Small intestine (tissue), 7 donors: ENCODE measurements around the gene ALG14. TPM values are rescaled to one million over a fixed set of nuclear protein-coding genes. Genes with fewer than 3 reads are reported as not detected.

ENCODE experiments used
- DNase-seq, 2 donors: peaks; one replicate each; pipeline versions ENCODE4 v3.0.0 to v3.0.0-alpha.2; 2013
- FAIRE-seq: peaks from 2 replicates; lab custom pipeline; 2012; peaks lifted over from hg19 to GRCh38; lab: Jason Lieb, UNC
- H3K27ac ChIP-seq, 3 donors: one replicate each; pipeline ENCODE4 v1.5.1; 2013; ENCODE audit warnings: low read length in 2 of 3, mild to moderate bottlenecking in 2 of 3, control low read depth in 1 of 3, inconsistent platforms in 1 of 3, low read depth in 1 of 3, moderate library complexity in 1 of 3
- H3K27me3 ChIP-seq, 3 donors: one replicate each; pipeline ENCODE4 v1.6.1; 2013; ENCODE audit warnings: low read length in 3 of 3, inconsistent platforms in 1 of 3; ENCODE audit not compliant: control insufficient read depth in 3 of 3, insufficient read depth in 3 of 3
- H3K36me3 ChIP-seq, 3 donors: one replicate each; pipeline ENCODE4 v1.6.1; 2013; ENCODE audit warnings: low read length in 3 of 3, inconsistent platforms in 1 of 3, low read depth in 1 of 3, mild to moderate bottlenecking in 1 of 3, moderate library complexity in 1 of 3; ENCODE audit not compliant: control insufficient read depth in 3 of 3, insufficient read depth in 2 of 3
- H3K4me1 ChIP-seq, 3 donors: one replicate each; pipeline ENCODE4 v1.6.1; 2013; ENCODE audit warnings: low read length in 2 of 3, inconsistent platforms in 1 of 3, low read depth in 1 of 3, mild to moderate bottlenecking in 1 of 3, moderate library complexity in 1 of 3; ENCODE audit not compliant: control insufficient read depth in 3 of 3, insufficient read depth in 2 of 3
- H3K4me3 ChIP-seq, 3 donors: one replicate each; pipeline ENCODE4 v1.5.1; 2013; ENCODE audit warnings: low read length in 3 of 3, control low read depth in 1 of 3, inconsistent platforms in 1 of 3, low read depth in 1 of 3, mild to moderate bottlenecking in 1 of 3, moderate library complexity in 1 of 3
- H3K9me3 ChIP-seq, 2 donors: one replicate each; pipeline ENCODE4 v1.6.1; 2013; ENCODE audit warnings: low read depth in 1 of 2, low read length in 1 of 2; ENCODE audit not compliant: control insufficient read depth in 2 of 2, insufficient read depth in 1 of 2
- WGBS, 3 donors: extraction: QIAGEN DNeasy Blood & Tissue Kit; methylation state at CpG; one replicate each; pipeline ENCODE4 v1.1.7; 2013; 5-methylcytosine and 5-hydroxymethylcytosine counted together
- polyA plus RNA-seq, 4 donors: library from polyadenylated mRNA; stranded (reverse) in 3 of 4; unstranded in 1 of 4; fragments of 200-250 nt in 3 of 4; fragments of 120-200 nt in 1 of 4; gene quantifications; one replicate each; pipeline versions ENCODE4 v1.2.1 to v1.2.3, GENCODE V29; 2013
- donor health status: healthy with polysubstance abuse.
- donor health status: control.
- donor health status: control.
- donor health status: Bipolar disorder and iron deficiency.
- donor health status: healthy.

Gene ALG14
- polyA plus RNA-seq, 4 donors: 1.1 to 8.3 (median 2.2) TPM

DNA sequence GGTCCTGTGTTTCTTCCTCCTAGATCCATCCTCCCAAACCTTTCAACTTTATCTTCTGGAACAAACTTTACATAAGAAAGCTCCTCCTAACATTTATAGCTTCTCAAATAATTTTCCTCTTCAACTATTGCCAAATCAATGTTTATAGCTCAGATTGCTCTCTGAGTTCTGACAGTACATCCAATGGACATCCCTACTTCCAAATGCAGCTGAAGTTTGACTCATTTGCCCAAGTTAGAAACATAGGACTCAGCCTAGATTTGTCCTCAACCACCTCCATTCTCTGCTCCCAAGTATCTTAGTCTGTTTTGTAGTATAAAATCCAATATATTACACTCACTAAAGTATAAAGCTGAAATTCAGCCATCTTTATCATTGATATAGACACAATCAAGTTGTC lies 62.6 kb downstream of the ALG14 start:
- peaks cover 0 to 4% (median 0%) of the 10 kb centered on the region in 3 donors for H3K36me3 ChIP-seq
- H3K9me3 ChIP-seq: no peaks in the 10 kb centered on the region
- no peaks in the 10 kb centered on the region for H3K27me3 ChIP-seq
- DNase-seq (no peak), FAIRE-seq (no peak)
- H3K4me3 ChIP-seq: no peak overlapping the region
- no peak overlapping the region for H3K27ac ChIP-seq
- no peaks in the 10 kb centered on the region for H3K4me1 ChIP-seq

DNA sequence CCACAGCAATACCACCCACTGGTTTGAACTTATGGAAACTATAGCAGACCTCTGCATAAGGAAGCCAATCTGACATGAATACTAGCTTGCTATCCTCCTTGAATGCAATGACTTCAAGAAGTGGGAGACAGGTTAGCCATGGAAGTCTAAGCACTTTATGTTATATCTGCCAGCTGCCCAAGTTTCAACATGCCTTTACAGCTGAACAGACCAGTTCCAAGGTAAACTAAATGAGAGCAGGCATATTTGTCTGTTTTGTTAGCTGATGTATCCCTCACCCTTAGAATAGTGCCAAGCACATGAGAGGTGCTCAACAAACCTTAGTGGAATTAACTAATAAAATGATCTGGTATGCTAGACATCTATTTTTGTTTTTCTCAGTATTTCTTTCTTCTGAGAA lies 65.1 kb downstream of the ALG14 start:
- Histone ChIP-seq H3K9me3 (no peaks in the 10 kb centered on the region), H3K36me3 (peaks cover 0 to 2% (median 0%) of the 10 kb centered on the region in 3 donors), H3K27ac (no peak overlapping the region), H3K4me3 (no peak overlapping the region), H3K27me3 (no peaks in the 10 kb centered on the region), H3K4me1 (peaks cover 0 to 3% (median under 1%) of the 10 kb centered on the region in 3 donors)
- DNase-seq (no peak), FAIRE-seq (no peak)

DNA sequence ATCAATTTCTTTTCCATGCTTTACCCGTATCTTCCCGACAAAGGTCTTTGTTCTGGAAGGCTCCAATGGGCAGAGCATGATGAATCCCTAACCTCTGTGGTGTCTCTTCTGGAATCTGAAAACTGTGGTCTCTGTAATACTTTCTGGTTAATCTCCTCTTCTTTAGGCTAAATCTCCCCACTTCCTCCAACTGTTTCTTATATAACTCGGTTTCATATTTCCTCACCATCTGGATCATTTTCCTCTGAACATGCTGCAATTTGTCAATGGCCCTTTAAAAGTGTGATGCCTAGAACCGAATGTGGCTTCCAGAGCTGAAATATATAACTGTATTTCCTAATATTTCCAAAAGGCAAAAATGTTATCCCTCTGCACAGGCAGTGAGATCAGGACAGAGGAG lies 66.1 kb downstream of the ALG14 start:
- 73 to 89% (median 88%) methylated on average over 4 of the region's 4 CpGs for WGBS, 3 donors
- Histone ChIP-seq H3K9me3 (no peaks in the 10 kb centered on the region), H3K27ac (no peak overlapping the region), H3K27me3 (no peaks in the 10 kb centered on the region), H3K4me3 (no peak overlapping the region), H3K36me3 (no peaks in the 10 kb centered on the region), H3K4me1 (peaks cover 0 to 3% (median 3%) of the 10 kb centered on the region in 3 donors)
- DNase-seq (no peak), FAIRE-seq (no peak)

DNA sequence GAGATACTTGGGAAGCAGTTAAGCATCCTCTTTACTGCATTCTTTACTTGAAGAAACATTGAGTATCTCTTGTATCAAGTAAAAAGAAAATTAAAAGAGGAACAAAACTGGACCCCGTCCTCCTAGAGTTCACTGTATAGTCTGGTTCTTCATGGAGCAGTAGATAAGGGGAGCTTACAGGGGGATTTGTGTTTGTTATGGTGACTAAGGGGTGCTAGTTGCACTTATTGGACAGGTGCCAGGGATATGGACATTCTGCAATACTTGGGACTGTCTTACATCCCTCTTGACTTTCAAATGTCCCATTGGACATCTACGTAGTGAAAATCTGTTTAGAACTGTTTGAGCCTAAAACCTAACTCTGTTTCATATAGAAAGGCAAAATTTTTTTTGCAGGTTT lies 67.2 kb downstream of the ALG14 start:
- Histone ChIP-seq H3K27ac (no peak overlapping the region), H3K9me3 (no peaks in the 10 kb centered on the region), H3K4me3 (no peak overlapping the region), H3K27me3 (no peaks in the 10 kb centered on the region), H3K36me3 (no peaks in the 10 kb centered on the region), H3K4me1 (peaks cover 0 to 3% (median 3%) of the 10 kb centered on the region in 3 donors)
- DNase-seq (no peak), FAIRE-seq (no peak)
- 89 to 94% (median 91%) methylated on average over 2 of the region's 2 CpGs for WGBS, 3 donors

- Histone ChIP-seq H3K36me3 (no peaks in the 10 kb centered on the region), H3K27me3 (no peaks in the 10 kb centered on the region), H3K4me1 (peaks cover 0 to 3% (median 3%) of the 10 kb centered on the region in 3 donors), H3K4me3 (no peak overlapping the region), H3K9me3 (no peaks in the 10 kb centered on the region), H3K27ac (peak overlapping the region in 1 of 3 donors; percentile 38)
- 23 to 61% (median 47%) methylated on average over 7 of the region's 7 CpGs for WGBS, 3 donors
- no peak for FAIRE-seq
- peak; percentile 48 to 80 for DNase-seq
These were observed 68.7 kb downstream of the ALG14 start for GRCh38 chr1:95004013-95004412.

- peaks cover 0 to 3% (median 3%) of the 10 kb centered on the region in 3 donors for H3K4me1 ChIP-seq
- no peaks in the 10 kb centered on the region for H3K36me3 ChIP-seq
- H3K4me3 ChIP-seq: no peak overlapping the region
- DNase-seq: no peak
- H3K27ac ChIP-seq: no peak overlapping the region
- no peak for FAIRE-seq
- WGBS, 3 donors: 30 to 79% (median 42%) methylated on average over 4 of the region's 4 CpGs
- no peaks in the 10 kb centered on the region for H3K27me3 ChIP-seq
- no peaks in the 10 kb centered on the region for H3K9me3 ChIP-seq
These were observed 69.4 kb downstream of the ALG14 start for GRCh38 chr1:95003433-95003738.

DNA sequence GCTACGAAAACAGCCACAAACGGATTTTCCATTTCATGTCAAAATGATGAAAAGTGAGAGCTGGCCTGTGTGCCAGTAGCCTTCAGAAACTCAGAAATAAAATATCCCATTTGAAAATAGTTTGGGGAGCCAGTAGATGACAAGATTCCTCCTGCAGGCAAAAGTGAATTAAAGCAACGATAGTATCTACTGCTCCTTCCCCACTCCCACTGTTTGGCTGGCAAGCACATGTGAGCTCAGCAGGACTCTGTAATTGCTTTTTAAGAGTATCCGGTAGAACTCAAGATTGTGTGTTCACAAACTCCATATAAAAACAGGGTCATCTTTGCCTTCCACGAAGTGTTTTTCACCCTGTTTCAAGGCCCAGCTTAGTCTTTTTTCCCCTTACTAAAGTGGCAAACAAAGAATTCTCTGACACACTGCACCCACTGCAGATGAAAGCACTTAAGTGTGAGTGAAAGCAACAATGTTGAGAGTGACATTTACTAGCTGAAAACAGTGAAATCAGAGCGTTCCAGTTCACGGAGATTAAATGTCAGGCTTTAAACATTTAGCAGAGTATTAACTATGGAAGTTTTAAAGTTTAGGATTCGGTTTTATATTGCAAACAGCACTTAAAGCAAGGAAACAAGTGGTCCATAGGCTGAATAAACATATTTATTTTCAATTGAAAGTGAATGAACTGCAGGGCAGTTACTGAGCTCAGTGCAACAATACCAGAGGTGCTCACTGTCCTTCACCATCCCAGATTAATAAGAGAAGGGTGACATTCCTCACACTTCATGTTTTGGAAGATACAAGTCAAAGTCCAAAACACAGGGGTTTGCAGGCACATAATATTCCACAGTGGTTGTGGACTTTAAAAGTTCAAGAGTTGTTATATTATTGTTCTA lies 70.0 kb downstream of the ALG14 start:
- Histone ChIP-seq H3K36me3 (no peaks in the 10 kb centered on the region), H3K9me3 (no peaks in the 10 kb centered on the region), H3K4me3 (no peak overlapping the region), H3K27ac (peak overlapping the region in 2 of 3 donors; percentile 1 to 21), H3K27me3 (no peaks in the 10 kb centered on the region), H3K4me1 (peaks cover 0 to 3% (median 3%) of the 10 kb centered on the region in 3 donors)
- no peak for FAIRE-seq
- 26 to 41% (median 38%) methylated on average over 8 of the region's 8 CpGs for WGBS, 3 donors
- DNase-seq: no peak

DNA sequence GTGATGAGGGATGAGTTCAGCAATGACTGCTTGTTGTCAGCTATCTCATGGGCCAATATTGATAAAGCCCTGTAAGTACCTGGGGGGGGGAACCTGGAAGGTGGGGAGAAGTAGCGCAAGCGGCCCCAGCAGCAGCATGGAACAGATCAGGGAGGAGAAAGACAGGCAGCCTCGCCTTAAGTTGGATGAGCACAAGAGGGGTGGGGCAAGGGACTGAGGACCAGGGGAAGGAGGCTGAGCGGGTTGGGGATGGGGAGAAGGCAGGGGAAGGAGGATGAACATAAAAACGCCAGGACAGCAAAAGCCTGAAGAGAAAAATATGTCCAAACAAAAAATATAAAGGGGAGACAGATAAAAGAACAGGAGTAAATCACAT lies 70.6 kb downstream of the ALG14 start:
- Histone ChIP-seq H3K9me3 (no peaks in the 10 kb centered on the region), H3K4me3 (no peak overlapping the region), H3K36me3 (no peaks in the 10 kb centered on the region), H3K27me3 (no peaks in the 10 kb centered on the region), H3K4me1 (peaks cover 0 to 3% (median 3%) of the 10 kb centered on the region in 3 donors), H3K27ac (peak overlapping the region in 1 of 3 donors; percentile 2)
- WGBS, 3 donors: 72 to 81% (median 78%) methylated on average over 5 of the region's 5 CpGs
- DNase-seq (no peak), FAIRE-seq (no peak)
